HG02588 (cell line): ENCODE results near the gene USP10.

ENCODE experiments used
- ATAC-seq: cut with Tn5 transposase; IDR thresholded peaks from one replicate; pipeline ENCODE4 v1.9.1; 2021; ENCODE audit warnings: mild to moderate bottlenecking, moderate library complexity; ENCODE audit not compliant: unreplicated experiment

USP10 gene

DNA sequence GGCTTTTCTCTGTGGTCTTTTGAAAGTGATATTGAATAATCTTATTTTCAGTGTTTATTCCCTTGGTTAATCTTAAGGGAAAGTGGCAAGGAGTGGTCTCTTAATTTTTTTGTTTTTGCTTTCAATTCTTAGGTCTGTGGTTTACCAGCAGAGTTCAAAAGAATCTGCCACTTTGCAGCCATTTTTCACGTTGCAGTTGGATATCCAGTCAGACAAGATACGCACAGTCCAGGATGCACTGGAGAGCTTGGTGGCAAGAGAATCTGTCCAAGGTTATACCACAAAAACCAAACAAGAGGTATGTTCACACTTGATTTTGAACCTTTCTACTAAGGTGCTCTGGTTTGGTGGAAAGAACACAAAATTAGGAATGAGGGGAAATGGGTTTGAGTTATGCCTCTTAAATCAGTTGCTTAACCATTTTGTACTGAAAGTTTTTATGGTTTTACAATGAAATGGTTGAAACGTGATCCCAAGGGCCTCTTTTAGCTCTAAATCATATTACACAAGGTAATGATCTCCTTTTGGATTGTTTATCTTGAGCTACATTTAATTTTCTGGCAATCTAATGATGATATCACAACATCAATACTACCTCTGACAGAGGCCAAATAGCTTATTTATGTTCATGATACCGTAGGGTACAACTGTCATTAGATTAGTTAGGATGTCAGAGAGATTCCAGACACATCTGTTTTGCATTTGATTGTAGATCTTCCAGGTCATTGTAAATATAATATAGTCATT is 68.4 kb downstream of the USP10 start:
- no peak for ATAC-seq

DNA sequence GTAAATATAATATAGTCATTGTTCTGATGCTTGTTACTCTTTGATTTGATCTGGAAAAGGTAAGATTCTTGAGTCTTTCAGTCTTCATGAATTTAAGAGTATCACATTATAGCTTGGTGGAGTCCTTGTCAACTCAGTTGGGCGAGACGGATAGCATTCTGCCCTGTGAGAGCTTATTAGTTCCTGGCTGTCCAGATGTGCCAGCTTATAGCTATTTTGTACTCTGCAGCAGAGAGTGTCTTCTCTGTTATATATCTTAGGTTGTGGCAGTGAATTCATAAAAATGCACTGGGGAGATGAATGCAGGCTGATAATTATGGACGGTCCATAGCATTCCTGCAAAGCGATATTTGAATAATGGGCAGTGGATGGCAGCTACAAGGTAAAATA is 69.0 kb downstream of the USP10 start:
- no peak for ATAC-seq

DNA sequence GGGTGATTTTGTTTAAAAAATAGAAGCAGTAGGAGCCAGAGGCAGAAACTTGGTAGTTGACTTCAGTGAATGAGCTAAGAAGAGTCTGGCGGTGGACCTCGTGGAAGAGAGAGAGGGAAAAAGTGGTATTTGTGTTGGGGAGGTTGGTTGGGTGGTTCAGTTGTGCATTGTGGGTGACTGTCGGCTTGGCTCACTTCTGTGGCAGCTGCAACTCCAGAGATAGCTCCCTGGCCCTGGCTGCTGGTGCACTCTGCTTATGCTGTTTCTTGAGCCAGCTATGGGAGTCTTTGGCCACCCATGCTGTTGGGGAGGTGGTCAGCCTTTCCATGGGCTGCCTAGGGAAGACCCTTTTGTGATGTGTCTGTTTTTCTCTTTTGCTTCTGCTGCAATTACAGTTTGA is 69.6 kb downstream of the USP10 start:
- no peak for ATAC-seq

DNA sequence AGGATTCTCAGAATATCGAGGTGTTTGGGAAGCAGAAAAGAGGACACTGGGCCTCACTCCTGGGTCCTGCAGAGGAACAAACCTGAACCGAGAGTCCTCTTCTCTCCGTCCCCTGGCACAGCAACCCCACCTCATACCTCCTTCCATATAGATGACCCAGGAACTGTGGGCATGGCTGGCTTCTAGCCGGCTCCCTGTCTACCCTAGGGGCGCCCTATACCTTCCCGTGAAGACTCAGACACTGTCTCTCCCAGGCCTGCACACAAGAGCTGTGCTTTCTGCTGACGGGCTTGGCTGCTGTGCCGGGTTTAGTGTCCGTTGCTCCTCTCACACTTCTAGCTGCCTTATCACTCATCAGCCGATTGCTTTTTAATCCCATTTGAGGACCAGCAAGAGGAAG is 73.5 kb downstream of the USP10 start:
- no peak for ATAC-seq

DNA sequence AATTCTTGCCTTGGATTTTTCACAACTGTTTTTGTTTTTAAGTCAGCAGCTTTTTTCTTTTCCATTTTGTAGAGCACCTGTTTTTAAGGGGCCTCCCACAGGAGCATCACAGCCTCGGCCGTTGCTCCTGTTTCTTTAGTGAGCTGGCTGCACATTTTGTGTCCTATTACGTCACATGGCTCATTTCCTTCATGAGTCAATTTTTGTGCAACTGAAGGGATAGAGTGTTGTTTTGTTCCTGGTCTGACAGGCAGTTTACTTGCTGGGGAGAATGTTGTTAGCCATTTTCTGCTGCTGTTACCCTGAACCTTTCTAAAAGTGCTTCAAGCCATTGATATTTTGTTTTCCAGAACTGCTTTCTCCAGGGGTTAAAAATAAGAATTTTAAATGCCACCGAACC is 75.0 kb downstream of the USP10 start:
- ATAC-seq: no peak

DNA sequence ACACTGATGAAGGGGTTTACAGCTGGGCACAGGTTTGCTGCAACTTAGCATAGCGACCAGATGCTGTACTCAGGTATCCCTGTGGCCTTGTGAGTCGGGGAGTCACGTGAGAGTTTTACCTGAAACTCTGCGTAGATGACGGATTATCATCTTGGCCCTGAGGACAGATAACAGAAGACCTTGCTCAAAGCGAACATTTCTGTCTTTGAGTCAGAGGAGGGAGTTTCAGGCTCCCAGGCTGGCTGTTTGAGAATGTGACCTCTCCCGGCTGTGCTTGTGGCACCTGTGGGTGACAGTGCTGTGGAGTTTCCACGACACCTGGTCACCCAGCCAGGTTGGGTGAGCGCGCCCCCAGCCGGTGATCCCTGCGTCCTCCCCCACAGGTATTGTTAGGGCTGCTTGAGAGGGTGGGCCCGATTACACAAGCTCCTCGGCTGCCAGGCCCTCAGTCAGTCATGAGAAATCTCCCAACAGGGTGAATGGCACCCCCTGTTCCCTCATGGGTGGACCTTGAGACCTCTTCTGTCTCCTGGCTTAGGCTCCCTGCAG is 75.5 kb downstream of the USP10 start:
- no peak for ATAC-seq

DNA sequence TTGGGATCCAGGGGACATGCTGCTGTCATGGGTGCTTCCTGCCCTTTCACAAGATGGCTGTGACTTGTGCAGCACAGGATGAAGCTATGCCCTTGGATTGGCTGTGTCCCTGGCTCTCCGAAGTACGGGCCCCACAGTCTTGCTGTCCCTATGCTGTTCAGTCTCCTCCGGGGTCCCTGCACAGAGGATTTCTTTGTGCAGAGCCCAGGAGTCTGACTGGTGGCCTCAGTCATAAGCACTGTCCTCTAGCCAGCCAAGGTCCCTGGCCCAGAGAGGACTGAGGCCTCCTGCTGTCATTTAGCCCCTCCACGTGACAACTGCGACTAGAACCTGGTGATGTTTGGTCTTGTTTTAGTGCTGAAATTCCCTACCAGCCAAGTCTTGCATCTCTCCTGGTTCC is 77.6 kb downstream of the USP10 start:
- no peak for ATAC-seq

DNA sequence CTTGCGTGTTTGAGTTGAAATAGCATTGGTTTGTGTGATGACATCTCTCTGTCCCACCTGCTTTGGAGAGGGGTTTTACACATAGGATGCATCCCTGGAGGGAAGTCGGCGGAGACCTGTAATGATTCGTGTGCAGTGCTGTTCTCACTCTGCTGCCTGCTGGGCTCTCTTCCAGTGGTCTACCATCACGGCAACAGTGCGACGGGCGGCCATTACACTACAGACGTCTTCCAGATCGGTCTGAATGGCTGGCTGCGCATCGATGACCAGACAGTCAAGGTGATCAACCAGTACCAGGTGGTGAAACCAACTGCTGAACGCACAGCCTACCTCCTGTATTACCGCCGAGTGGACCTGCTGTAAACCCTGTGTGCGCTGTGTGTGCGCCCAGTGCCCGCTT is 78.9 kb downstream of the USP10 start:
- ATAC-seq: no peak

DNA sequence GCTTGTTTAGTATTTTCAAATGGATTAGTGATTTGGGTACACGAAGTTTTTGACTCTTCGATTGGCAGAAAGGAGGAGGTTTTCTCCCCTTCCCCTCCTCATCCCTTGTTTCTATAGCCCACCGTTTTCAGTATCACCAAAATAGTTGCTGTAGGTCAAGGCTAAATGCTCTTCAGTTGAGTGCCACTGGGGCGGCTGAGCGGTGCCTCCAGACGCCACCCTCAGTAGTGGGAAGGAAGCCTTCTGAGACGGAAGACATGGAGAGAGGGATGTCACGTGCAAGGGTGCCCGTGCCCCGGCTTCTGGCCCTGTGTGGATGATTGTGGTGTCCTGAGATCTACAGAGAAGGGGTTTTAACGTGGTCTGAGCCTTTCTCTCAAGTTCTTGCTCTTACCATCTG is 80.3 kb downstream of the USP10 start:
- ATAC-seq: no peak

DNA sequence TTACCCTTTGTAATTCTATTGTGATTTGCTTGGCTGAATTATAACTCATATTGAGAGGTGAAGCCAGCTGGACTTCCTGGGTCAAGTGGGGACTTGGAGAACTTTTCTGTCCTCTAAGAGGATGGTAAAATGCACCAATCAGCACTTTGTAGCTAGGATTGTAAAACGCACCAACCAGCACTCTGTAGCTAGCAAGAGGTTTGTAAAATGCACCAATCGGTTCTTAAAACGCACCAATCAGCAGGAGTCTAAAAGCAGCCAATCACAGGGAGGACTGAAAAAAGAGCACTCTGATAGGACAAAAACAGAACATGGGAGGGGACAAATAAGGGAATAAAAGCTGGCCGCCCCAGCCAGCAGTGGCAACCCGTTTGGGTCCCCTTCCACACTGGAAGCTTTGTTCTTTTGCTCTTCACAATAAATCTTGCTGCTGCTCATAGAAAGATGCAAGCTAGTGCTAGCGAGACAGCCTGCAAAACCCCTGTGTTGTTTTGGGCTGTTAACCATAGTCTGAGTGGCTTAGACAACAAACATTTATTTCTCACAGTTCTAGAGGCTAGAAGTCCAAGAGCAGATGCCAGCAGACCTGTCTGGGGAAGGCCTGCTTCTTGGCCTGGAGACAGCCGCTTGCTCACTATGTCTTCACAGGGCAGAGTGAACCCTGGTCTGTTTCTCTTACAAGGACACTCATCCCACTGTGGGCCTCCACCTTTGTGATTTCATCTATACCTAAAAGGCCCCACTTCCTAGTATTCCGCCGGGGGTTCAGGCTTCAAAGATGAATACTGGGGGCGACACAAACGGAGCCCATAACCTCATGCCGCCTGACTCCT is 81.0 kb downstream of the USP10 start:
- no peak for ATAC-seq

DNA sequence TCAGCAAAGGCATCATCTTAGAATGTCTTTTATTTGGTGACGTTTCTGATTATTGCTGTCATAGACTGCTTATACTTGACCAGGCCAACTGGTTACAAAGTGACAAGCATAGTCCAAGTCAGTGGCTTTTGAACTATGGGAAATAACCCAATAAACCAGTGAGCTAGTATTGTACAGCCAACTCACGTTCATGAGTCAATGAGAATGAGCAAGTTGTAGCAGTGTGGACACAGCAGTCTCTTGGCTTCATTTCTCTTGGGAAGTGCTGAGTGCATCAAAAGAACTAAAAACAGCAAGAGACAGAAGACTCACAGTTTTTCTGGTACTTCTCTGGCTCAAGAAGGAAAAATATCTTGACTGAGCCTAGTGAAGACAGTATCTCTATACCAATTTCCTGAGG is 83.0 kb downstream of the USP10 start:
- ATAC-seq: no peak

DNA sequence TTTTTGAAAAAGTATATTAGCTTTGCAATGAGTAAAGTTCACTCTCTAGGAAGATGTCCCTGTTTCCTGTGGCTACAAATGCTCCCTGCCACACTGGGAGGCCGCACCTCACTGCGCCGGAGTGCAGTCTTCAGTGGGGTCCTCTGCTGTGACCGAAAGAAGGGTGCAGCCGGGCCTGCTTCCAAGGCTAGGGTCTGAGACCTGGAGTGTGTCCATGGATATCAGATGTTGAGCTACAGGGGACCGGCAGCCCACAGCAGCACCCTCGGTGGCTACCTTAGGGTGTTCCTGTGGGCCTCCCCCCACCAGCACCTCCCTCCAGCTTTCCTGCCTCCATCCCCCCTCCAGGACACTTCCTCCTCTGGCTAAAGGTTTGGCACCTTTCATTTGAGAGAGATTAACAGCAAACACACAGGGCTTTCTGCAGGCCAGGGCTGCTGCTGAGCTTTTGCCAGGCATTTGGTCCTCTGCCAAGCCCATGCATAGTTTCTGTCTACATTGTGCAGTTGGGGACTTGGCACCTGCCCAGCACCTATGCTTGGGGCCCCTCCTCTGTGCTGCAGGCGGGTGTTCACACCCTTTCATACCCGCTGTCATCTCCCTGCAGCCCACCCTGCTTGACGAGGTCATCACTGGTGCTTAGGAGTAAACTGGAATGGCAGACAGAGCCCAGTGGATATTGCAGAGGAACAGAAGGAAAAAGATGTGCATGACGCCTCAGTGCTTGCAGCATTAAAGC is 86.2 kb downstream of the USP10 start:
- no peak for ATAC-seq

DNA sequence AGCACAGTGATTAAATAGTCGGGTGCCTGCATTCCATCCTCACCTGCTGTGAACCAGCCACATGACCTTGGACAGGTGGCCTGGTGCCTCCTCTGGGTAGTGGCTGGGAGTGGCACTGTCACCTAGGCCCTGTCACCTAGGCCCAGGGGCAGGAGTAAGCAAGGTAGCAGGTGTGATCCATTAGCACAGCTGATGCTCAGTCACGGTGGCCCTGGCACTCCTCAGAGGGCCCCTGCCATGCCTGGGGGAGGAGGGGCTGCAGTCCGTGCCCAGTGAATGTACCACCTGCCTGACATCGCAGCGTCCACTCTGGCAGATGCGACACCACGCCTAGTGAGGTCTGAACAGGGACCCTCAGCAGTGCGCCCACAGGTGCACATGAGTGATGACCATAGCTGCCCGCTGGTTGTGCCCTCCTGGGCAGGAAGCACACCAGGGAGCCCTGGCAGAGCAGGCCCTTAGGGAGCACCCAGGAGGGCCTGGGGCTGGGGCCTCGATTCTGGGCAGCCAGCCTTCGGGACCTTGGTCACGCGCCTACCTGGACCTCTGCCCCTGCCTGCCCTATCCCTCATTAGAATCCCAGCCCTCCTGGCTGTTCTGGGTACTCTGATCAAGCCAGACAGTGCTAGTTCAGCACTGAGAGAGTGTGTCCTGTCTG is 86.9 kb downstream of the USP10 start:
- ATAC-seq: no peak

DNA sequence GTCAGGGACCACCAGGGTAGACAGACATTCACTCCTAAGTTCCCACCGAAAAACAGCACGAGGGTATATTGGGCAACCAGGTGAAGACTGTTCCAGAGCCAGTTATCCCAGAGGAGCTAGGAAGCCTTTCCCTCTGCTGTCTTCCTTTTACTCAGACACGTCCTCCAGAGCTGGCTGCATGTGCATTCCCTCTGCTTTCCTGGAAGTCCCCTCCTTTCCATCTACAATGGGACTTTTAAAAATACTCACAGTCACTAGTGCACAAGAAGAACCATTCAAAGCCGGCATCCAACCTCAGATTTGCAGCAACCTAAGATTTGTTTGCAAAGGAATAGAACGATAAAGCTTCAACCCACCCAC is 87.4 kb downstream of the USP10 start:
- no peak for ATAC-seq

DNA sequence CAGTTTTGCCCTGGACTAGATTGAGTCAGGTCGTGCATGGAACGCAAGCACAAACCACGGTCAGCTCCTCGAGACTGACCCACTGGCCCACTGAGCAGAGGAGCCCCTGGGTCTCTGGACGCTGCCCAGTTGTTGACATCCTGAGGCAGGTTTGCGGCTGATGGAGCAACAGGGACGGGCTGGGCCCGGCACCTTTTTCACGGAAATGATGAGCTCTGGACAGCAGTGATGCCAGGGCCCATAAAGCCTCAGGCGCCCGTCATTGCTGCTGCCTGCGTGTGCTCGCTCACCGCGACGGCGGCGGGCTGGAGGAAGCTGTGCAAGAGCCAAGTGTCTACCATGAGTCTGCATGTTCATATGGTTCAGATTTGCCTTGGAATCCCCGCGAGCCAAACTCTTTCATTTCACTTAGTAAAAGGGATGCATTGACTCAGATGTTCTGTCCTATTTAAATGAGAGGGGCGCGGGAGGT is 89.2 kb downstream of the USP10 start:
- no peak for ATAC-seq

DNA sequence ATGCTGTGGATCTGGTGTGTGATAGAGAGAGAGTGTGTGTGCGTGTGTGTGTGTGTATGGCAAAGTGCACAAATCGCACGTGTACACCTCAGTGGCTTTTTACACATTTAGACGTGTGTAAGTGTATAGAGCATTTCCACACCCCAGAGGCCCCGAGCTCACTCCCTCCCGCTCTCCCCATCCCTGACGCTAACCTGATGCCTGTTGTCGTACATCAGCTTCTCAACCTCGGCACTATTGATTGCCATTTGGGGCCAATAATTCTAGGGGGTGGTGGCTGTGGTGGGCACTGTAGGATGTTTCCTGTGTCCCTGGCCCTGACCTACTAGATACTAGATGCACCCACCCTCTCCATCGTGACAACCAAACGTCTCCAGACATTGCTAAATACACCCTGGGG is 89.6 kb downstream of the USP10 start:
- no peak for ATAC-seq

DNA sequence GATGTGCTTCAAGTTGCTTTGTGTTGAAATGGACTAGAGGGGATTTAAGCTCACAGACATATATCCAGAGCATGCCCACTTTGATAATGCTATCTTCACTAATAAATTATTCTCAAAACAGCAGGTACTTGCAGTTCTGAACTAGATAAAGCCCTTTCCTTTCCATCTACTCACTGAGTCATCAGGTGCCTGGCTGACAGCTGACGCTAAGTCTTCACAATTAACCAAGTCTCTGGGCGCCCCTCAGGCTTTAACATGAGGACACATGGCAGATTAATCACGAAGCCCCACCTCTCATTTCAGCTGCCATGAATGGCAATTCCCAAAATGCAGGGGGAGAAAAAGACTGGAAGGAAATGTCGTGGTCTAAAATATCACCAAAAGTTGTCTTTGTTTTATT is 90.5 kb downstream of the USP10 start:
- ATAC-seq: no peak

DNA sequence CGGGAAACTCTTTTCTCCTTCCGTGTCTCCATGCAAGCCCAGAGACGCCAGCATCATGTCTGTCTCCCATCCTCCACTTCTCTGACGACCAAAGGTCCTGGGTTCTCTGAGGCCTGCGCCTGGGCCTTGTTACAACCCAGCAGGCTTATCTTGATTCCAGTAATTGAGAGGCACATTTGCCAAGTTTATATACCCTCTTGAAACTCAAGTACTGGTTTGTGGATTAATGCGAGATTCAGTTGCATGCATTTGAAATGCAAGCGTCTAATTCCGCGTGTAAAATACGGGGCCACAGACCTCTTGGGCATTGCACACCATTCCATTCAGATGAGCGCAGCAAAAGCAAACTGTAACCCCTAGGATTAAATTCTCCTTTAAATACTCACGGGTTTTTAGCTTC is 91.3 kb downstream of the USP10 start:
- ATAC-seq: no peak

DNA sequence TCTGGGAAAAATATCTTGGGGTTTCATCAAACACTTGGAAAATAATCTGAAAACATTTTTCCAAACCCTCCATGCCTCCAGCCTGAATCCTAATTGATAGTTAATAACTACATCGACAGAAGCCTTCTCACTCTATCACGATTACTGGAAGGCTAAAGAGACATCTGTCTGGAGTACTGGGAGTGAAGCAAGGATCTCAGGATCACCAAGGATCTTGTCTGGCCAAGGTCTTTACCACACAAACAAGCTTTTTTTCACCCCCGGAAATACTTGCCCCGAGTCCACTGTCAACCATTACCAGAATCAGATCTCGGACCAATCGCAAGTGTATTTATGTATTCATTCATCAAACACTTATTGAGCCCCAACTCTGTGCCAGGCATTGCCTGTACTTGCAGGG is 91.7 kb downstream of the USP10 start:
- no peak for ATAC-seq

DNA sequence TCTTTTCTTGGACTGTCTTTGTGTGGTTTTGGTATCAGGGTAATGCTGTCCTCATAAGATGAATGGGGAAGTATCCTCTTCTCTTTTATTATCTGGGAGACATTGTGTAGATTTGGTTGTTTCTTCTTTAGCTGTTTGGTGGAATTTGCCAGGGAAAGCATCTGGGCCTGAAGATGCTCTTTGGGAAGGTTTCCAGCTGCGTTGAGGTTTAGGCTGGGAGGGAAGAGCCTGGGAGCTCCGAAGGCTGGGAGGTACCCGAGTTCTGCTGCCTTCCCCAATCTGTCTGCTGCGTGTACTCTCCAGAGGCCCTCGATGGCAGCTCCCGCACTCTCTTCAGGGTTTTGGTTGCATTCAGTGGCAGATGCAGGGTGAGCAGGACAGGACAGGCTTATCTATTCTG is 94.4 kb downstream of the USP10 start:
- ATAC-seq: no peak

DNA sequence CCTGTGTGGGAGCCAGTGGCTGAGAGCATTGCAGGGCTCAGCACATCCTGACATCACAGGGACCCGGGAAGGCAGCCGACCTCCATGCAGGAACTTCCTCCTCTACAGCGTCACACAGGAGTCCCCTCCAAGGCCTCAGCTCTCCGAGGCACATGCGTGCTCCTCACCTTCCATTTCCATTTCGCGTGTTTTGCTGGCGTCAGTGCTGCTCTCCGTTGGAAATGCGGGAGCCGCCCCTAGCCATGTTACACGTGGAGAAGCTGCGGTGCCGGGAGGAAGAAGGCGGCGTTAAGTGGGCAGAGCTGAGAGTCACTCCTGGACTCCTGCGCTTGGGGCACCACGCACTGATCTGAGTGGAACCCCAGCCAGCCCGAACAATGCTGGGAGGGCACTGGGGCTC is 94.8 kb downstream of the USP10 start:
- ATAC-seq: no peak
